Stimulated activated CD4-positive, alpha-beta T cell treated with anti-CD3 and anti-CD28 coated beads, TNF-alpha, amount 100 ng/mL, for 24 hours (primary cell): ENCODE measurements around the gene MAPK8IP3.
A peak's percentile ranks its signal among the peaks of the same experiment; 100 is the strongest.

Experiments
- DNase-seq, 3 experiments: peaks; one replicate each; pipeline ENCODE4 v3.0.0-alpha.2; 2020; ENCODE audit warnings: low read depth in 3 of 3

Gene MAPK8IP3

GRCh38 chr16:1774448-1774780, 68.4 kb downstream of the MAPK8IP3 start:
- DNase-seq: no peak

DNA sequence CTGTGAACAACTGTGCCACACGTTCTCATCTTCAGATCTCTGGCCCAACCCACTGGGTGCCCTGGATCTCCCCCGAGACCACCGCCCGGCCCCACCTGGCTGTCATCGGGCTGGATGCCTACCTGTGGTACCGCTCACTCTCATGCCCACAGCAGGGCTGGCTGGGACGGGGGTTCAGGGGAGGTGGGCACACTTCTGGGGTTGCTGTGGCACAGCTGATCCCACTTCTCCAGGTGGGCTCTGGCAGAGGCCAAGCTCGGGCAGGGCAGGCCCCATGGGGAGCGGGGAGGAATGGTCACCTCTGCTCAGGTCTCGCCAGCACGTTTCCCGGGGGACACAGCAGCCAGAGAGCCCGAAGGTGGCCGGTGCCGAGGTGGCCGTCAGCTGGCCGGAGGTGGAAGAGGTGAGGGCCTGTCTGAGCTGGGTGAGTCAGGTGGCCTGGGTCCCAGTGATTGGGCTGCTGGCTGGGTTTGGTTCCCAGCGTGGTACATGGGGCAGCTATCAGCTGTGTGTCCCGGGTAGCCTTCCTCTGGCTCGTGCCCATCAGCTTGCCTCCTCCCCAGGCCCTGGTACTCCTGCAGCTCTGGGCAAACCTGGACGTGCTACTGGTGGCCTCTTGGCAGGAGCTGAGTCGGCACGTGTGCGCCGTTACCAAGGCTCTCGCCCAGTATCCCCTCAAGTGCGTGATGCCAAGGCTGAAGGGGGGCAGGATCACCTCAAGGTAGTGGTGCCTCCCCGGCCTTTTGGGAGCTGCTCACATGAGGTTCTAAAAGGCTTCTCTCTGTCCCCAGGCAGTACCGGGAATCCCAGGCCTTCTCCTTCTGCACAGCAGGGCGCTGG, 69.2 kb downstream of the MAPK8IP3 start:
- DNase-seq: no peak

DNA sequence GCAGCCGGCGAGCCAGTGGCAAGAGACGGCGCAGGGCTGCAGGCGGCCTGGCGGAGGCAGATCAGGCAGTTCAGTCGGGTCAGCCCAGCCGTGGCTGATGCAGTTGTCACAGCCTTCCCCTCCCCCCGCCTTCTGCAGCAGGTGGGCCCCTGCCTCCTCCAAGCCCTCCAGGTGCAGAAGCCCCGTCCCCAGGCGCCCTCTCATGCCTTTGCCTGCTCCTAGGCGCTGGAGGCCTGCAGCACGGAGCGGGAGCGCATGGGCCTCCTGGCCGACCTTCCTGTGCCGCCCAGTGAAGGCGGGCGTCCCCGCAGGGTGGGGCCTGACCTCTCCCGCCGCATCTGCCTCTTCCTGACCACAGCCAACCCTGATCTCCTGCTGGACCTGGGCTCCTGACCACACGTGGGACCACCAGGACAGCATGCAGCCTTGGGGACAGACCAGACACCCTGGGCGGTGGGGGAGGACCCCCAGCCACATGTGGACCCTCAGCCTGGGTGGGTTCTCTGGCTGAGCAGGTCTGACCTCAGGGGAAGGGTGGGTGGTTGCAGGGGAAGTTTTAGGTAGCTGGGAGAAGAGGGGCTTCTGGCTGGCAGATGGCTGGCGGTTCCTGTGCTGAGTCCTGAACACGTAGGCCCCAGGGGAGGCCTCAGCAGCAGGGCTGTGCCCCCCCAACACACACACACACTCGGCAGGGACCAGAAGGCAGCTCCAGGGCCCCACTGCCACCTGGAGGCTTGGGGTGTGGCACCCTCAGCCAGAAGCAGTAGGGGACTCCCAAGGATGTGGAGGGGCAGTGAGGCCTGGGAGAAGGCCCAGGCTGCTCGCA, 70.1 kb downstream of the MAPK8IP3 start:
- DNase-seq: no peak

DNA sequence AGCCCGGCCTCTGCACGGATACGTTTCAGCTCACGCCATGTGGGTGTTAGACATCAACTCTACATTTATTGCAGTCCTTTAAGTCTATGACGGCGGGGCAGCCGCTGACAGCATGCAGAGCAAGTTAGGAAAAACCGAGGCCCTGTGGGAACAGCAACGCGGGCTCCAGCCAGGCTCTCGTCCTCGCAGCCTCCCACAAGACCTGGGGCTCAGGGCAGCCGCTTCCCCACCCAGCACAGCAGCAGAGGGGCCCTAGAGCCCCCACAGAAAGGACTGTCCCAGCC, 70.6 kb downstream of the MAPK8IP3 start:
- no peak for DNase-seq

DNA sequence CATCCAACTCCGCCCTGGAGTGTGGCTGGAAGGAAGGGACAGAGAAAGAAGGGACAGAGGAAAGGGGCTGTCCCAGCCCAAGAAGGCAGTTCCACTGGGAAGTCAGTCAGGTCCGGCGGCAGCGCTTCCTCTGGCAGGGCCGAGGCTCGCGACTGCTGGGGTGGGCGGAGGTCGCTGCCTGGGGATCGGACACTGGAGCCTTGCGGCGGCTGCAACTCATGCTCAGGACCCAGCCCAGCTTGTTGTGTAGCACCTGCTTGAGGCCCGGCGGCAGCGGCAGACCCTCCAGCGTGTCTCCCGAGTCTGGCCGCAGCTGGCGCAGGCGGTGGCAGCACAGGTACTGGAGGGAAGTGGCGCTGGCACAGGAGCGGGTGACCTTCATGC, 71.0 kb downstream of the MAPK8IP3 start:
- no peak for DNase-seq

DNA sequence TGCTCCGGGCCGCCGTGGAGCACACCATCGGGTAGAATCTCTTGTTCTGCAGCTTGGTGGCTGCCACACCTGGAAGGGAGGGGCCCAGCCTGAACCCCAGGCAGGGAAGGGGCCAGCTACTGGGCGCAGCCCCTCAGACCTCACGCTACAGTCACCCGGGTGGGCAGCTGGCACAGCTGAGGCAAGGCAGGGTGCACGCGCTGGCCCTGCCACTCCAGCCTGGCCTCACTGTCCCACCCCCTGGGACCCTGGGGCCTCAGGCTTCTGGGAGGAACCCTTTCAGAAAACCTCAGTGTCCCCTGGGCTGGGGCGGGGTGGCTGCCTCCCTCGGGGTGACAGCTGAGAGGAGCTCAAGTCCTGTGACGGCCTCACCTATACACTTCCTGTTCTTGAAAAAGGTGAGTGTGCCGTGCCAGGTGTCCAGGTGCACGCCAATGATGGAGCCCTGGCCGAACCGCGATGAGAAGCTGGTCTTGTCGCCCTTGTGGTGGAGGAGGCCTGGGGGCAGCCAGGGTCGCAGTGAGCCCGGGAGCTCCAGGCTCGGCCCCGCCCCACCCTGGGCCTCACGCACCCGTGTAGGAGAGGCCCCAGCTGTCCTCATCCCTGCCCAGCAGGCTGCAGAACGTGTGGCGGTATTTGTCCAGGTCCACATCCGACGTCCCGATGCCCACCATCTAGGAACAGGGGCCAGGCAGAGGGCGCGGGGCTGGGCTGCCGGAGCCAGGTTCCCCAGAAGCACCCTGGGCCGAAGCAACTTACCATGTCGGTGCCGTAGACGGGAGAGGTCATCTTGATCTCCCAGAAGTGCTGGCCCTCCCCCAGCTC, 71.6 kb downstream of the MAPK8IP3 start:
- no peak for DNase-seq

- DNase-seq: no peak
Observed at GRCh38 chr16:1778200-1779179, 72.5 kb downstream of the MAPK8IP3 start.

GRCh38 chr16:1779234-1779701, 73.3 kb downstream of the MAPK8IP3 start:
- DNase-seq: no peak

- no peak for DNase-seq
Observed at GRCh38 chr16:1779741-1780676, 74.0 kb downstream of the MAPK8IP3 start.

DNA sequence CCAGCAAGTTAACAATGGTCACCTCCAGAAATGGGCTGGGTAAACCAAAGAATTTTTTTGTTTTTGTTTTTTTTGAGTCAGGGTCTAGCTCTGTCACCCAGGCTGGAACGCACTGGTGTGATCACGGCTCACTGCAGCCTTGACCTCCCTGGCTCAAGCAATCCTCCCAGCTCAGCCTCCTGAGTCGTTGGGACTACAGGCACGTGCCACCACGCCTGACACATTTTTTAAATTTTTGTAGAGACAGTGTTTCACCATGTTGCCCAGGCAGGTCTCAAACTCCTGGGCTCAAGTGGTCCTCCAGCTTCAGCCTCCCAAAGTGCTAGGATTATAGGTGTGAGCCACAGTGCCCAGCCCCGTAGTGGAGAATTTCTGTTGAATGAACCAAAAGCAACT, 74.7 kb downstream of the MAPK8IP3 start:
- no peak for DNase-seq

DNA sequence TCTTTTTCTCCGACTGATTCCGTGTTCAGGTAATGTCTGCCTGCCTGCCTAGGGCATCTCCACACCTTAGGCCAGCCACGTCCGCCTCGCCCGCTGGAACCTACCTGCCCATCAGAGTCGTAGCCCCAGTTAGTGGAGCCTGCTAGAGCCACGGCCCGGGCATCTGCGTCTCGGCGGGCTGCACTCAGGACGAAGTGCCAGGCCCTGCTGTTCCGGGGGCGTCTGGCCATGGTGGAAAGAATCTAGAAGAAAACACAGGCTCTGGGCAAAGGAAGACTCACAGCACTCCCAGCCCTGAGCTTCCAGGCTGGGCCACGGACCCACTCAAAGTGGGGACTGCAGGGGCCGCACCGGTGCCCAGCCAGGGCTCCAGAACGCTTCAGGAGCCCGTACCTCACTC, 75.3 kb downstream of the MAPK8IP3 start:
- DNase-seq: no peak

- no peak for DNase-seq
Observed at GRCh38 chr16:1781758-1782407, 75.9 kb downstream of the MAPK8IP3 start.

DNA sequence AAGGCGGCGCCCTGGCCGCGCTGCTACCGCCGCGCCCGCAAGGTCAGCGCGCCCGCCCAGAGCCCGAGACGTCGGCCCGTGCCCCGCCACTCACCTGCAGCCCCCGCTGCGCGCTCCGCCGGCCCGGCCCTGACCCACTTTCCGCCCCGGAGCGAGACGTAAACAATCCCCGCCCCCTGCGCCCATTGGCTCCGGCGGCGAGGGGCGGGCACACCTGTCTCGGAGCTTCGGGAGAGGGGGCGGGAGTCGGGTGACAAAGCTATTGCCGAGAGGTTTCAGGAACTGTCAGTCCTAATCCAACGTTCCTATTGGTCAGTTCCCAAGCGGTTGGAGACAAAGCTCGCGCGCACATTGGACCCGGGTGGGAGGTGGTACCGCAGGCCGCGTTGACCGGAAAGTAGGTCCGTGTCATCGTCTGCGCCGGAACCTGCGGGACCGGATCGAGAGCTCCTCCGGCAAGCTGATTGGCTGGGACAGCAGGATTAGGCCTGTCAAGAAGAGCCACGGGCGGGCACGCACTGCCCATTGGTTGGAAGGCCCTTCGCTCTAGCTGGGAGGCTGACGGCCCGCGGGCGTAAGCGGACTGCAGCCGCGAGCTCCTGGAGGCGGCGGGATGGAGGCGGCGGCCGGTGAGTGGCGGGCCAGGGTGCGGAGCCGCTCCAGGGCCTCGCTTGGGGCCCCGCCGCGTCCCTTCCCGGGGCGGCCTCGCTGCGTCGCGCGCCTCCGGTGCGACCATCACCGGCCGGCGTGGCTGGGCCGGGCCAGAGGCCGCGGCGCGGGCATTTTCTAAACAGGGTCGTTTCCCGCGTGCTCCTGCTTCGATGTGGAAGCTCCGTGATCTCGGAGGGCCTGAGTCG, 76.6 kb downstream of the MAPK8IP3 start, which contains the start of the genes NUBP2 and SPSB3:
Gene NUBP2, plus strand, starts transcription at position 553 of the 857 bp plus-strand sequence. Its CDS starts 61 bp downstream, at position 614.
Gene SPSB3, minus strand, starts transcription at position 164 of the 857 bp plus-strand sequence. CDS start 1,088 bp downstream, outside the sequence.
- DNase-seq: peak; percentile 97 to 99 (median 98)

- no peak for DNase-seq
Observed at GRCh38 chr16:1784977-1785845, 79.2 kb downstream of the MAPK8IP3 start.

DNA sequence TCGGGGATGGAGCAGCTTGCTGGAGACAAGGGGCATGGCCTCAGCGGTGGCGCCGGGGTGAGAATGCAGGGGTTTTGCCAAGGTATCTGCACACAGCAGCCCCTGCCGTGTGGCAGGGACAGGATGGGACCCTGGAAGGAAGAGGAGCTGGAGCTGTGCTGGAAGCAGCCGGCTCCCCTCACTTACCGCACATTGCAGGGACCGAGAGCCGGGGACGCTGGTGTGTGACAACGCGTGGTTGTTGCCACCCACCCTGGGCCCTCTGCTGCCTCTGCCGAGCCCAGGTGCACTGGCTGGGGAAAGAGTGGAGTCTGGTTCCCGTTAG, 79.8 kb downstream of the MAPK8IP3 start:
- DNase-seq: no peak

GRCh38 chr16:1786242-1787055, 80.5 kb downstream of the MAPK8IP3 start:
- DNase-seq: no peak

- DNase-seq: no peak
Observed at GRCh38 chr16:1787056-1787321, 81.0 kb downstream of the MAPK8IP3 start.
